GM21717 (cell line): ENCODE data around the gene SLC51B.
"Not testable (repeated sequence)": the region's sequence is repeated elsewhere in the genome, so short reads cannot be mapped to it uniquely, and the experiment has no call there.

ENCODE experiments used
- ATAC-seq: cut with Tn5 transposase; IDR thresholded peaks from one replicate; pipeline ENCODE4 v1.9.1; 2021; ENCODE audit warnings: mild to moderate bottlenecking, moderate library complexity; ENCODE audit not compliant: unreplicated experiment

Gene SLC51B

DNA sequence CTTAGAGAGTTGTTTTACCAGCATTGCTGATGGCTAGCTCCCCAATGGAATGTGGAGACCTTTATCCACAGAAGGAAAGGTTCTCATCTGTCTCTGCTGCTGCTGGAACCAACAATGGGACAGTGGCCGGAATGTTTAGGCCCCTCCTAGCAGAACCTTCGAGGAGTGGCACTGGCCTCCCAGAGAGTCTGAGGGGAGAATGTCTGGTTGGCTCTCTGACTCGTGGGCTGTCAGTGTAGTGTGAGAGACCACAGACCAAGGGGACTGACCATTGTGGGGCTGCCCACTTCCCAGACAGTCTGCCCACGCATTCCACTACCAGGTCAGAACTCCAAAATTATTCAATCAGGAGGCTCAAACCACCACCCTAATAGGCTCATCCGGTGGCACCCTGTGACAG lies 17.5 kb downstream of the SLC51B start:
- ATAC-seq, result no peak

DNA sequence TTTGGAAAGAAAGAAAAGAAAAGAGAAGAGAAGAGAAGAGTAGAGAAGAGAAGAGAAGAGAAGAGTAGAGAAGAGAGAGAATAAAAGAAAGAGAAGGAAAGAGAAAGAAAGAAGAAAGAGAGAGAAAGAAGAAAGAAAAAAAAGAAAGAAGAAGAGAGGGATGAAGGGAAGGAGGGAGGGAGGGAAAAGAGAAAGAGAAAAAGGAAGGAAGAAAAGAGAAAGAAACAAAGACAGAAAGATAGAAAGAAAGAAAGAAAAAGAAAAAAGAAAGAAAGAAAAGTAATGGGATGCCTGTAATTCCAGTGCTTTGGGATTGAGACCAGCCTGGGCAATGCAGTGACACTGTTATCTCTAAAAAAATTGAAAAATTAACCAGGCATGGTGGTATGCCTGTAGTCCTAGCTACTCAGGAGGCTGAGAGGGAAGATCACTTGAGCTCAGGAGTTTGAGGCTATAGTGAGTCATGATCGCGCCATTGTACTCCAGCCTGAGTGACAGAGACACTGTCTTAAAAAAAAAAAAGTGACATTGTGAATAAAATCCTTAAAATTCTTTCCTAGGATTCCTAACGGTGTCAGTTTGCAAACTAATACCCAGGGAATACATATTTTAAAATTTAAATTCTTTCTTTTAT lies 20.9 kb downstream of the SLC51B start:
- ATAC-seq, result no peak

DNA sequence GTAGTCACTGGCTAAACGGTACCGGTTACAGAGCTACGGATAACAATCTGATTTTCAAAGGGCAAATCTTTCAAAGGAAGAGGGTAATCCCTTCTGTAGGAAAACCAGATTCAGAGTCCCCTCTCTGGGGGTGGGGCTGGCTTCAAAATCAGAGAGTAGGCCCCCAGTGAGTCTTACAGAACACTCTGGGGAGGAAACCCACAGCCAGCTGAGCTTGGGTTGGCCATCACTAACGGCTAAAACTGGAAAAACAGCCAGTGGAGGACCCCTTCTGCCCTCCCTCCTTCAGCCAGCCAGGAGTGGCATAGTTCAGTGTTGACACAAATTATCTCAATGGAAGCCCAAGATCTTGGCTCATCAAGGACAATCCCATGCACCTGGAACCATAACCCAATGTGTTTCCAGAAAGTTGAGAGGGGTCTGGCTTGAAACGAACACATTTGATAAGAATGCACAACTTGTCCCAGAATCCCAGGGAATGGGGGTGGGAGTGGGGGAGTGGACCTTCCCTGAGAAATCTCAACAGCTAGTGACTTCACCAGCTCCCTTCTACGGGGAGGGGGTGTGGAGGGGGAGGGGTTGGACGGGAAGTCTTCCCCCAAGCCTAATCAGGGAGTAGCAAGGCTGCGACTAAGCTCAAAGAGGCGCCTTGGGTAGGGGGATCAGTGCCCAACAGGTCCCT lies 21.6 kb downstream of the SLC51B start:
- no peak for ATAC-seq

DNA sequence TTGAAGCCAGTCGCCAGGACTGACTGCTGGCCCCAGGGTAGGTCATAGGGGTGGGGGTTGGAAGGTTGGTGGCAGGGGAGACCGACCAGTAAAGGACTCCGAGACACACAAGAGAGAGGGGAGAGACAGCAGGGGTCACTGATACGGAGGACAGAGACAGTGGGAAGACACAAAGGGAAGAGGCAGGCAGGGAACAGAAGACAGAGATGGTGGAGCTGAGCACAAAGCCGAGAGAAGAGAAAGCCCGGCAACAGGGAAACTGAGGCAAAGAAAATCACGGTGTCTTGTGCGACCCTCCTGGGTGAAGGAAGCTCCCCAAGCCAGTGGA lies 22.1 kb downstream of the SLC51B start:
- no peak for ATAC-seq

DNA sequence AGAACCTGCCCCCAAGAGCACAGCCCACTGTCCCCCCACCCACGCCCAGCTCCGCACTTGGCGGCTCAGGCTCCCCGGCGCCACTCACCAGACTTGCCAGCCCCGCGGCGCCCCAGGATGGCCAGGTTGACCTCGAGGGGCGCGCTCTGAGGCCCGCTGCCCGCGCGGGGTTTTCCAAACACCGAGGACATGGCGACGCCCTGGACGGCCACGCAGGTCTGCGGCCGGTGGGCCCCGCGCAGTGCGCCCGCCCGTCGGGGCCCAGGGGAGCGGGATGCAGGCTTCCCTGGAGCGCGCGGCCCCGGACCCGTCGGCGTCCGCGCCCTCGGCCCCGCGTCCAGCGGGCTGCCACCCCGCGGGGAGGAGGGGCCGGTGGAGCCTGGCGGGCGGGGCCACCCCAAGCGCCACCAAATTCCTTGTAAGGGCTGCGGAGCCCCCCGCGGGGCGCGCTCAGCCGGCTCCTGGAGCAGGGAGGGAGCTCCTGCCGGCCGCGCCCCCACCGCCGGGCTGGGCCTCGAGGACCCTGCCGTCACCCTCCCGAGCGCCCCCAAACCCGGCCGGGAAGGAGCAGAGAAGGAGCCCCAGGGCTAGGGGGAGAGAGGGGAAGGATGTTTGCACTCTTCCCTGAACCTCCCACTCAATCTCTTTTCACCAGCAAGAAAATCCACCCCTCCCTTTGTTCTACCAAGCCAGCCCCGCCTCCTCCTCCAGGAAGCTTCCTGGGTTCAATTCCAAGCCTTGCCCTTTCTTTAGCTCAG lies 22.6 kb downstream of the SLC51B start, which contains the start of gene RASL12:
Gene RASL12 (minus strand): TSS at position 347 of the 758 bp plus-strand sequence. CDS start 156 bp downstream, at position 191.
- no peak for ATAC-seq

DNA sequence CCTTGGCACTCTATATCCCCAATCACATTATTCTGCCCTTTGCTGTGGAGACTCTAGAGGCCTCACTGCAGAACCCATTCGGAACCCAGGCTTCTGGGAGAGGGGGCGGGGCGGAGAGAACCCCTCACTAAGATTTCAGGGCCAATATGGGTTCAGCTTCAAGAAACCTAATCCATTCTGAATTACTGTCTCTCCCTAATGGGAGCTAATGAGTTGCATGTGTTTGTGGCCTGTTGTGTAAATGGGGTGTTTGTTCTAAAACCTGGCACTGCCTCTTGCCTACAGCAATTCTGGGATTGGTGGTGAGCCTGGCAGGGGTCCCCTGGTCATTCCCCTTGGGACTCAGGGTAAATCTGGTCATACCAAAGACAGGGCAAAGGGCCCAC lies 23.2 kb downstream of the SLC51B start:
- ATAC-seq, result no peak

DNA sequence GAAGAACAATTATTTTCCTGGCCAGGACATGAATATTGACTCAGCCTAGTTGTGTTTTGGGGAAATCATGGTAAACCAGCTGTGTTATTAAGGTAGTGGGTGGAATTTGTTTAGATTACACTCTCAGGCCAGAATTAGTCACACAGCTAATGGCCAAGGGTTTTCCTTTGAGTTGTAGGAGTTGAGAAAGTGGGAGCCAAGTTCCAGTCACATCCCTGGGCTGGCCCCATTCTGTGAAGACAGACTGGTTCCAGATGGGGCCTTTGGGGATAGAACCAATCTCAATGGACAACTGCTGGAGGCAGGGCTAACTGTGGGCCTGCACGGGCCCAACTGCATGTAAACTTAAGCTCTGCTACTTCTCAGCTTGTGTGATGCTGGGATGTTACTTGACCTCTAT lies 24.0 kb downstream of the SLC51B start:
- ATAC-seq, result no peak

DNA sequence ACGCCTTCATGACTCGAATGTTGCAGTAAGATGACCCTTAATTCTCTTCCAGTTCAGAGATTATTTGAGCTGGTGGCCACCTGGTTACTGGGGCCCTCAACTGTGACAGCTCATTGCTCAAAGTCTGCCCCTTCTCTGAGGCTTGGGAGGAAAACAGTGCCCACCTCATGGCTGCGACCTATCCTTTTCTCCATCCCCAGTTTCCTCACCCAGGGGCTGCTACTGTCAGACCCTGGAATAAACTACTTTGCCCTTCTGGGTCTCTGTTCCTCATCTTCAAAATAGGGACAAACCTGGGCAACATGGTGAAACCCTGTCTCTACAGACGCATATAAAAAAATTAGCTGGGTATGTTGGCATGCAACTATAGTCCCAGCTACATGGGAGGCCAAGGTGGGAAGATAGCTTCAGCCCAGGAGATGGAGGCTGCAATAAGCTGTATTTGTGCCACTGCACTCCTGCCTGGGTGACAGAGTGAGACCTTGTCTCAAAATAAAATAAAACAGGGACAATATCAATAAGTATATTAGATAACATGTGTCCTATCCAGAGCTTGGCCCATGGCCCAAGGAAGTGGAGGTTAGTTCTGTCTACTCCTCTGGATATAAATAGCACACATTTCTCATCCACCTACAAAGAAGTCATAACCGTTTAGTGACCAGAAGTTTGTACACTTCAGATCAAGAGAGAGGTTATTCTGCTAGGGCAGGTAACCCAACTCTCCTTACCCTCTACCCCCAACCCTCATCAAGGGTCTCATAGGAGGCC lies 24.8 kb downstream of the SLC51B start:
- ATAC-seq, result no peak

DNA sequence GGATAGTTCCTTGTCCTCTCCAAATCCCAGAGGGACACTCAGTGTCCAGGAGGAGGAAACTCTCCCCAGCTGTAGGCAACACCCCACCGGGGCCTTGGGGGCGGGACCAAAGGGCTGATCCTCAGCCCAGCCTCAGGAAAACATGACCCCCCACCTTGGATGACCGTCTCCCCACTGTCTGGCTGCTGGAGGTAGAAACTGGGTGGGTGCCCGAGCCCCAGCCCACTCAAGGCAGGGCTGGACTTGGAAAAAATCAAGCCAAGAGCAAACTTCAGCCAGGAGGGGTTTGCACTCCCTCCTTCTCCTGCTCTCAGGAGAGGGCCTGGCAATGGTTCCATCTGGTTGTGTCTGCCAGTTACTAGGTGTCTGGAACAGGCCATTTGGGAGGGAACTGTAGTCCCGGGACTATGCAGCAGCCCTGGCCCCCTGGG lies 26.2 kb downstream of the SLC51B start:
- ATAC-seq, result no peak

DNA sequence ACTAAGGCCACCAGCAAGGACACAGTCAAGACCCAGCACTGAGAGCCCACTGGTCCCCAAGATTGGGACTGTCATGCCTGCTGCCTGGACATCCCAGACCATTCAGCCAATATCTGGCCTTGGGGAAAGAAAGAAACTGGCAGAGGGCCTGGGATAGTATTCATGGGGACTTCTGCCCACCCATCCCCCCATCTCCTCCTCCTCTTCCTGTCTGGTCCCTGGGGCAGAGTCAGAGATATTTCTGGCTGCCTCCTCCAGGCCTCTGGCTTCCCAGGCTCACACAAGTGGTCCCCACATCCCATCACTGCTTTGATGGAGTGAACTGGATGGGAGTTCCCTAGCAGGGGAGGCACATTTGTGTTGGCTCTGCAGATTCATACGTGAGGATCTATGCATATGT lies 26.8 kb downstream of the SLC51B start:
- ATAC-seq, result no peak

DNA sequence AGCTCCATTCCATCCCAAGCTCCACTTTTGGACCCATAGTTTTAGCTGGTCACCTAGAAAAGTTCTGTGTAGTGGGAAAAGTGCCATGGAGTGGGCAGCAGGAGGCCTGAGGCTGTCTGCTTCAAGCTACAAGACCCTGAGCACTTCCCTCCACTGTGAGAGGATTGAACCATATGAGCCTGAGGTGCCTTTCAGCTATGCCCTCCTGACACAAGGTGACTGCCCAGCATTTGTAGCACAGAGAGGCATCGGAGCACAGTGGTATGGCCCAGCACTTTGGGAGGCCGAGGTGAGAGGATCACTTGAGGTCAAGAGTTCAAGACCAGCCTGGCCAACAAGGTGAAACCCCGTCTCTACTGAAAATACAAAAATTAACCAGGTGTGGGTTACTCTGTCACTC lies 27.4 kb downstream of the SLC51B start:
- no peak for ATAC-seq

DNA sequence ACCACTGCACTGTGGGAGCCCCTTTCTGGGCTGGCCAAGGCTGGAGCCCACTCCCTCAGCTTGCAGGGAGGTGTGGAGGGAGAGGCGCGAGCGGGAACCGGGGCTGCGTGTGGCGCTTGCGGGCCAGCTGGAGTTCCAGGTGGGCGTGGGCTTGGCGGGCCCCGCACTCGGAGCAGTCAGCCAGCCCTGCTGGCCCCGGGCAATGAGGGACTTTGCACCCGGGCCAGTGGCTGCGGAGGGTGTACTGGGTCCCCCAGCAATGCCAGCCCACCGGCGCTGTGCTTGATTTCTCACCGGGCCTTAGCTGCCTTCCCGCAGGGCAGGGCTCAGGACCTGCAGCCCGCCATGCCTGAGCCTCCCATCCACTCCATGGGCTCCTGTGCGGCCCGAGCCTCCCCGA lies 29.8 kb downstream of the SLC51B start:
- ATAC-seq, result not testable (repeated sequence)

DNA sequence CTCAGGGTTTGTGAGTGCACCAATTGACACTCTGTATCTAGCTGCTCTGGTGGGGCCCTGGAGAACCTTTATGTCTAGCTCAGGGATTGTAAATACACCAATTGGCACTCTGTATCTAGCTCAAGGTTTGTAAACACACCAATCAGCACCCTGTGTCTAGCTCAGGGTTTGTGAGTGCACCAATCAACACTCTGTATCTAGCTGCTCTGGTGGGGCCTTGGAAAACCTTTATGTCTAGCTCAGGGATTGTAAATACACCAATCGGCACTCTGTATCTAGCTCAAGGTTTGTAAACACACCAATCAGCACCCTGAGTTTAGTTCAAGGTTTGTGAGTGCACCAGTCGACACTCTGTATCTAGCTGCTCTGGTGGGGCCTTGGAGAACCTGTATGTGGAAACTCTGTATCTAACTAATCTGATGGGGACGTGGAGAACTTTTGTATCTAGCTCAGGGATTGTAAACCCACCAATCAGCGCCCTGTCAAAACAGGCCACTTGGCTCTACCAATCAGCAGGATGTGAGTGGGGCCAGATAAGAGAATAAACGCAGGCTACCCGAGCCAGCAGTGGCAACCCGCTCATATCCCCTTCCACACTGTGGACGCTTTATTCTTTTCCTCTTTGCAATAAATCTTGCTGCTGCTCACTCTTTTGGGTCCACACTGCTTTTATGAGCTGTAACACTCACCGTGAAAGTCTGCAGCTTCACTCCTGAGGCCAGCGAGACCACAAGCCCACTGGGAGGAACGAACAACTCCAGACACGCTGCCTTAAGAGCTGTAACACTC lies 30.6 kb downstream of the SLC51B start:
- ATAC-seq, result not testable (repeated sequence)

DNA sequence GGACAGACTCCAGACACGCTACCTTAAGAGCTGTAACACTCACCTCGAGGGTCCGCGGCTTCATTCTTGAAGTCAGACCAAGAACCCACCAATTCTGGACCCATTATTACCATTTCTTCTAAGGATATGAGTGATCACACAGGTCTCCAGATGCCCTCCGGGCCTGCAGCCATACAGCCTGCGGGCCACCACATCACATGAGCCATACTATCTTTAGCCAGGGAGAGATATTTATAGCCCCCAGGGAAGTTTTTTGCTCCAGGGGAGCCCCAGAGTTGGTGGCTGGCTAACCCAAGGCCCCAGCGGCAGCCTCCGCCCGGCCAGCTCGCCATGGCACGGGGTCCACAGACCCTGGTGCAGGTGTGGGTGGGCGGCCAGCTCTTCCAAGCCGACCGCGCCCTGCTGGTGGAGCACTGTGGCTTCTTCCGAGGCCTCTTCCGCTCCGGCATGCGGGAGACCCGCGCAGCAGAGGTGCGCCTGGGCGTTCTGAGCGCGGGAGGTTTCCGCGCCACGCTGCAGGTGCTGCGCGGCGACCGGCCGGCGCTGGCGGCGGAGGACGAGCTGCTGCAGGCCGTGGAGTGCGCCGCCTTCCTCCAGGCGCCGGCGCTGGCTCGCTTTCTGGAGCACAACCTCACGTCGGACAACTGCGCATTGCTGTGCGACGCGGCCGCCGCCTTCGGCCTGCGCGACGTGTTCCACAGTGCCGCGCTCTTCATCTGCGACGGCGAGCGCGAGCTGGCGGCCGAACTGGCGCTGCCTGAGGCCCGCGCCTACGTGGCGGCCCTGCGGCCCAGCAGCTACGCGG lies 31.5 kb downstream of the SLC51B start, which contains the start of gene KBTBD13:
Gene KBTBD13 (plus strand): TSS at position 261 of the 805 bp plus-strand sequence. CDS start 70 bp downstream, at position 331.
- no peak for ATAC-seq

DNA sequence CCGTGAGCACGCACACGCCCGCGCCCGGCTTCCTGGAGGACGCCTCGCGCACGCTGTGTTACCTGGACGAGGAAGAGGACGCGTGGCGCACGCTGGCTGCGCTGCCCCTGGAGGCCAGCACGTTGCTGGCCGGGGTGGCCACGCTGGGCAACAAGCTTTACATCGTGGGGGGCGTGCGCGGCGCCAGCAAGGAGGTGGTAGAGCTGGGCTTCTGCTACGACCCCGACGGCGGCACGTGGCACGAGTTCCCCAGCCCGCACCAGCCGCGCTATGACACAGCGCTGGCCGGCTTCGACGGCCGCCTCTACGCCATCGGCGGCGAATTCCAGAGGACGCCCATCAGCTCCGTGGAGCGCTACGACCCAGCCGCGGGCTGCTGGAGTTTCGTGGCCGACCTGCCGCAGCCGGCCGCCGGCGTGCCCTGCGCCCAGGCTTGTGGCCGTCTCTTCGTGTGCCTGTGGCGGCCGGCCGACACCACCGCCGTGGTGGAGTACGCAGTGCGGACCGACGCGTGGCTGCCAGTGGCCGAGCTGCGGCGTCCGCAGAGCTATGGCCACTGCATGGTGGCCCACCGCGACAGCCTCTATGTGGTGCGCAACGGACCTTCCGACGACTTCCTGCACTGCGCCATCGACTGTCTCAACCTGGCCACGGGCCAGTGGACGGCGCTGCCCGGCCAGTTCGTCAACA lies 32.2 kb downstream of the SLC51B start:
- no peak for ATAC-seq

DNA sequence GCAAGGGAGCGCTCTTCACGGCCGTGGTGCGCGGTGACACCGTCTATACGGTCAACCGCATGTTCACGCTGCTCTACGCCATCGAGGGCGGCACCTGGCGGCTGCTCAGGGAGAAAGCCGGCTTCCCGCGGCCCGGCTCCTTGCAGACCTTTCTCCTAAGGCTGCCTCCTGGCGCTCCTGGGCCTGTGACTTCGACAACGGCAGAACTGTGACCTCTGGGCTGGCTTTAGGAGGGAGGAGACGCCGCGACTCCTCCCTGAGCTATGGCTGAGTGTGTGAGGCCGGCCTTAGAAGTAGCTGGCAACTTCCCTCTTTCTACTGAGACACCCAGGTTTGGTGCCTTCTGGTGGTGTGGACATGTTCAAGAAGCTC lies 32.8 kb downstream of the SLC51B start:
- no peak for ATAC-seq

DNA sequence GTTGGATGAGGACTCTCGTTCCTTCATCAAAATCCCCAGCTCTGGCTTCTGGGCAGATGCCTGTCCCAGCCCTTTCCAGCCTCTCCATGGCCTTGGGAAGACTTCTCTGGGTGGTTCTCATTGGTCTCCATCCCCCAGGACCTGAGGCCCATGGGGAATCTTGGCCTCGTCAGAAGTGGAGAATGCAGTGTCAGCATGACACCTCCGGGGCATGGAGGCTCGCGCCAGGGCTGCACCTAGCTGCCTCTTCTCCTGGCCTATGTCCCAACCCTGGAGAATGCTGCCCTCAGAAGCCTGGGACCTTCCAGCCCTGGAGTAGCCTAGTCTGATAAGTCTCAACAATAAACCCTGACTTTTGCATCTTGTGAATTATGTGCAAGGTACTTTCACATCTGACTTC lies 34.4 kb downstream of the SLC51B start:
- ATAC-seq, result no peak

DNA sequence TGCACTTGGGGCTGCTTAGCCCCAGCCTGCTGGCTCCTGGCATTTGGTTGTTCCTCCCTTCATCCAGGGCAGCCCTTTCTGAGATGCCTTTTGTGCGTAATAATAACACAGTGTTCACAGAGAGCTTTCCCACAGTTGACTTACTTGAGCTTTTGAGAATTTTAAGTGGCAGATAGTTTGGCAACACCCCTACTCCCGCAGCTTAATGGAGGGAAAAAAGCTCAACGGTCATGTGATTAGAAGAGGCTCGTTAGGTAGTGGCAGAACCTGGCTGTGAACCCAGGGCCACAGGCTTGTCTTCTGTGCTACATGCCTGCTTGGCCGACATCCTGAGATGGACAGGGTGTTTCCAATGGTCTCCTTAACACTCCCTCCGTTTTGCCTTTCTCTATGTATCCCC lies 36.1 kb downstream of the SLC51B start:
- no peak for ATAC-seq

DNA sequence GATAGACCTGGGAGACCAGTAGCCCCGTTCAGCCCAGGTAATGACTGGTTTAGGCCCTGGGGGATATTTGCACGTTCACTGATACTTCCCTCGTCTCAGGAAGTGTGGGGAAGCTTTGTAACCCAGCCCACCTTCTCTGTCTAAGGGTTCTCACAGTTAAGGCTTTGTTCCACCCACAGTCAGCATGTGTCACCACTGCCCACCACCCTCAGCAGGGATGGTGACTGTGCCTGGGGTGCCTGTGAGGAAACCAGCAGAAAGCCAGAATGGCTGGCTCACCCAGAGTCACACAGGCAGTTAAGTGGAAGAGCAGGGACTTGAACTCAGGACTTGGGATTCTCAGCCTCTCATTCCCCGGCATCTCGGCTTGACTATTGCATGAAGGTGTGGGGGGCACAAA lies 36.6 kb downstream of the SLC51B start:
- no peak for ATAC-seq
